OCI-LY1 (cell line): ENCODE measurements around the gene GOSR1.

Experiments
- H2AFZ ChIP-seq: fragments of 200-600 bp; sonication (generic), shearing (Covaris generic); 2 replicates; pipeline ENCODE4 v1.6.0; 2014; ENCODE audit warnings: antibody characterized with exemption, mild to moderate bottlenecking, low read length
- H3F3A ChIP-seq: fragments of 200-600 bp; sonication (generic), shearing (Covaris generic); 2 replicates; pipeline ENCODE4 v1.6.0; 2014; ENCODE audit warnings: mild to moderate bottlenecking, antibody characterized with exemption, low read length, moderate library complexity; ENCODE audit not compliant: insufficient read depth
- H3K27ac ChIP-seq: fragments of 200-600 bp; sonication (generic); 2 replicates; pipeline ENCODE4 v1.5.1; 2014; ENCODE audit warnings: low read length, mixed run types, mild to moderate bottlenecking, low read depth; ENCODE audit not compliant: poor library complexity, severe bottlenecking
- H3K27me3 ChIP-seq: fragments of 200-600 bp; sonication (generic); 2 replicates; pipeline ENCODE4 v1.6.0; 2014; ENCODE audit warnings: antibody characterized with exemption, mild to moderate bottlenecking, low read length, moderate library complexity; ENCODE audit not compliant: insufficient read depth
- H3K36me3 ChIP-seq: fragments of 200-600 bp; sonication (generic); 2 replicates; pipeline ENCODE4 v1.6.1; 2014; ENCODE audit warnings: mild to moderate bottlenecking, antibody characterized with exemption, low read length, moderate library complexity, mixed read lengths; ENCODE audit not compliant: insufficient read depth
- H3K4me1 ChIP-seq: fragments of 200-600 bp; sonication (generic); 2 replicates; pipeline ENCODE4 v1.5.1; 2014; ENCODE audit warnings: mild to moderate bottlenecking, low read length, moderate library complexity; ENCODE audit not compliant: insufficient read depth, severe bottlenecking
- H3K4me2 ChIP-seq: fragments of 200-600 bp; sonication (generic), shearing (Covaris generic); 2 replicates; pipeline ENCODE4 v1.6.1; 2014; ENCODE audit warnings: low read length
- H3K4me3 ChIP-seq: fragments of 200-600 bp; sonication (generic); 2 replicates; pipeline ENCODE4 v1.5.1; 2014; ENCODE audit warnings: low read length, low read depth, mild to moderate bottlenecking, mixed read lengths; ENCODE audit not compliant: poor library complexity, severe bottlenecking
- H3K79me2 ChIP-seq: fragments of 200-600 bp; shearing (Covaris generic); 2 replicates; pipeline ENCODE4 v1.6.1; 2016; ENCODE audit warnings: mixed run types, low read length, mixed read lengths; ENCODE audit not compliant: insufficient read depth
- H3K9ac ChIP-seq: fragments of 200-600 bp; sonication (generic), shearing (Covaris generic); 2 replicates; pipeline ENCODE4 v1.6.1; 2014; ENCODE audit warnings: mild to moderate bottlenecking, low read length, mixed read lengths
- H3K9me2 ChIP-seq: fragments of 200-600 bp; sonication (generic), shearing (Covaris generic); 2 replicates; pipeline ENCODE4 v1.6.1; 2014; ENCODE audit warnings: low read depth, mild to moderate bottlenecking, low read length, mixed read lengths
- H3K9me3 ChIP-seq: fragments of 200-600 bp; shearing (Covaris generic); 2 replicates; pipeline ENCODE4 v1.6.1; 2014; ENCODE audit warnings: low read length, mixed read lengths
- H4K20me1 ChIP-seq: fragments of 200-600 bp; sonication (generic), shearing (Covaris generic); 2 replicates; pipeline ENCODE4 v1.6.0; 2016; ENCODE audit warnings: mild to moderate bottlenecking, low read length; ENCODE audit not compliant: insufficient read depth
- CTCF ChIP-seq: fragments of 200-600 bp; sonication (generic), shearing (Covaris generic); IDR thresholded peaks from 2 replicates; pipeline ENCODE4 v1.5.1; 2017; ENCODE audit warnings: mild to moderate bottlenecking, antibody characterized with exemption, low read length, moderate library complexity, mixed read lengths
- EZH2 ChIP-seq: fragments of 200-600 bp; sonication (generic), shearing (Covaris generic); IDR thresholded peaks from 2 replicates; pipeline ENCODE4 v1.8.0; 2017; ENCODE audit warnings: borderline replicate concordance, mixed run types, mild to moderate bottlenecking, antibody characterized with exemption, low read length, moderate library complexity, mixed read lengths

GOSR1 gene

GRCh38 chr17:30503558-30503957 is 26.4 kb downstream of the GOSR1 start:
- Histone ChIP-seq H2AFZ (no peak overlapping the region), H3K4me3 (no peak overlapping the region), H3K9me2 (no peaks in the 10 kb centered on the region), H3K4me1 (no peaks in the 10 kb centered on the region), H3K36me3 (peaks cover 79% of the 10 kb centered on the region), H3K9ac (no peak overlapping the region), H3K27ac (no peak overlapping the region), H3F3A (no peaks in the 10 kb centered on the region), H3K27me3 (no peaks in the 10 kb centered on the region), H4K20me1 (no peaks in the 10 kb centered on the region), H3K4me2 (no peak overlapping the region), H3K9me3 (no peaks in the 10 kb centered on the region), H3K79me2 (no peaks in the 10 kb centered on the region)
- TF ChIP-seq CTCF, result no peak
- no peak for TF ChIP-seq EZH2

- Histone ChIP-seq H4K20me1 (no peaks in the 10 kb centered on the region), H3K9me2 (no peaks in the 10 kb centered on the region), H3F3A (no peaks in the 10 kb centered on the region), H3K27me3 (no peaks in the 10 kb centered on the region), H2AFZ (no peak overlapping the region), H3K4me1 (no peaks in the 10 kb centered on the region), H3K9me3 (no peaks in the 10 kb centered on the region), H3K79me2 (no peaks in the 10 kb centered on the region), H3K9ac (no peak overlapping the region), H3K4me2 (no peak overlapping the region), H3K36me3 (peaks cover 58% of the 10 kb centered on the region), H3K4me3 (no peak overlapping the region), H3K27ac (no peak overlapping the region)
- no peak for TF ChIP-seq CTCF
- TF ChIP-seq EZH2, result no peak
These were observed 28.7 kb downstream of the GOSR1 start for GRCh38 chr17:30505868-30506417.

GRCh38 chr17:30506481-30506880 is 29.3 kb downstream of the GOSR1 start:
- no peak overlapping the region for H3K4me2 ChIP-seq
- no peaks in the 10 kb centered on the region for H3K27me3 ChIP-seq
- H2AFZ ChIP-seq, result no peak overlapping the region
- no peak overlapping the region for H3K27ac ChIP-seq
- no peak overlapping the region for H3K4me3 ChIP-seq
- H3K9me3 ChIP-seq, result no peaks in the 10 kb centered on the region
- H3K79me2 ChIP-seq, result no peaks in the 10 kb centered on the region
- H3K9me2 ChIP-seq, result no peaks in the 10 kb centered on the region
- no peak overlapping the region for H3K9ac ChIP-seq
- no peaks in the 10 kb centered on the region for H4K20me1 ChIP-seq
- H3F3A ChIP-seq, result no peaks in the 10 kb centered on the region
- peaks cover 53% of the 10 kb centered on the region for H3K36me3 ChIP-seq
- no peak for TF ChIP-seq CTCF
- TF ChIP-seq EZH2, result no peak
- H3K4me1 ChIP-seq, result no peaks in the 10 kb centered on the region
